ENCODE results near the gene RXFP3. TPM values are rescaled to one million over a fixed set of nuclear protein-coding genes. Genes with fewer than 3 reads are reported as not detected.

RXFP3 gene
- polyA plus RNA-seq, 1 donor, result not detected

DNA sequence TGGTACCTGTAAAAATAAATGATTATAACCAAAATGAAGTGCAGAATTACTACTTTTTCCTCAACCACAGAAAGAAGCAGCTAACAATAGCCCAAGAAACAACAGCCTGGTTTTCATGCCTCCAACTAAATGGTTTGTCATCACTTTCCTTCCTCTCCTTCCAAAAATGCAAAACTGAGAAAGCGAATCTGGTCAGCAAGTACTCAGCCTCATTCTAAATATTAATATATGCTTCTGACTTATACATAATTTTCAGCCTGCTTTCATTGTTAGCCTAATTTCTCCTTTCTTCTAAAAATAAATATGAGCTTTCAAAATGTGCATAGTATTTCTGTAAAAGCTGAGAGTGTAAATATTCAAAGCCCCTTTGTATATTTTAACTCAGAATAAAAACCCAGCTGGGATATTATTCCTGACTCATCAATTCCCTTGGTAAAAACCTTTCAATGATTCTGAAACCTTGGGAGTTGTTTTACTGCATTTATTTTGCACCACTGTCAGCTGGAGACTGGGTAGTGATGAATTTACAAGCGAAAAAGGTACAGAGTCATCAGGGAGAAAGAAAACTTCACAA is 21.5 kb downstream of the RXFP3 start:
- 100% methylated on average over 1 of the region's 2 CpGs for WGBS (ENCODE audit: insufficient coverage, low lambda C conversion rate)
- H3K27me3 ChIP-seq (ENCODE audit: control insufficient read depth, insufficient read depth, low read length), result peaks cover 3% of the 10 kb centered on the region
- H3K27ac ChIP-seq (ENCODE audit: low read length), result no peak overlapping the region
- no peak overlapping the region for H3K4me3 ChIP-seq (ENCODE audit: low read length)
- no peaks in the 10 kb centered on the region for H3K9me3 ChIP-seq (ENCODE audit: control insufficient read depth, low read depth, low read length)
- H3K4me1 ChIP-seq (ENCODE audit: control insufficient read depth, insufficient read depth, low read length), result no peaks in the 10 kb centered on the region
- H3K36me3 ChIP-seq (ENCODE audit: control insufficient read depth, insufficient read depth, low read length), result no peaks in the 10 kb centered on the region
- DNase-seq, result no peak

DNA sequence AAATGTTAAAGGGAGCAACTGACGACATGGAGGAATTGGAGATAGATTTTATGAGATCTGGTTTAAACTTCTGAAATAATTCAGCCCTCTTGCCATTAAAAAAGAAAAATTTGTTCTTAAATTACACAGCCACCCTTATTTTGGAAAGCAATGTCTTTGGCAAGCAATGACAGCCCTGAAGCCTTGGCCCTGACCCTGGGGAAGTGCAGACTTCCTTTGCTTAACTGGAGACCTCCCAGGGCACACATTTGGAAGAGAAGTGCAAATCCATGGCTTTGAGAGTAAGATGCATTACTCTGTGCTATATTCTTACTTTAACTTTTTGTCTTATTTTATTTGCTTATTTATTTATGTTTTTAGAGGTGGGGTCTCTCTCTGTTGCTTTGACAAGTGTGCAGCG is 22.0 kb downstream of the RXFP3 start:
- Histone ChIP-seq H3K27me3 (ENCODE audit: control insufficient read depth, insufficient read depth, low read length) (peaks cover 3% of the 10 kb centered on the region), H3K27ac (ENCODE audit: low read length) (no peak overlapping the region), H3K4me3 (ENCODE audit: low read length) (no peak overlapping the region), H3K9me3 (ENCODE audit: control insufficient read depth, low read depth, low read length) (no peaks in the 10 kb centered on the region), H3K4me1 (ENCODE audit: control insufficient read depth, insufficient read depth, low read length) (no peaks in the 10 kb centered on the region), H3K36me3 (ENCODE audit: control insufficient read depth, insufficient read depth, low read length) (no peaks in the 10 kb centered on the region)
- WGBS (ENCODE audit: insufficient coverage, low lambda C conversion rate), result 20% methylated on average over 1 of the region's 2 CpGs
- no peak for DNase-seq

DNA sequence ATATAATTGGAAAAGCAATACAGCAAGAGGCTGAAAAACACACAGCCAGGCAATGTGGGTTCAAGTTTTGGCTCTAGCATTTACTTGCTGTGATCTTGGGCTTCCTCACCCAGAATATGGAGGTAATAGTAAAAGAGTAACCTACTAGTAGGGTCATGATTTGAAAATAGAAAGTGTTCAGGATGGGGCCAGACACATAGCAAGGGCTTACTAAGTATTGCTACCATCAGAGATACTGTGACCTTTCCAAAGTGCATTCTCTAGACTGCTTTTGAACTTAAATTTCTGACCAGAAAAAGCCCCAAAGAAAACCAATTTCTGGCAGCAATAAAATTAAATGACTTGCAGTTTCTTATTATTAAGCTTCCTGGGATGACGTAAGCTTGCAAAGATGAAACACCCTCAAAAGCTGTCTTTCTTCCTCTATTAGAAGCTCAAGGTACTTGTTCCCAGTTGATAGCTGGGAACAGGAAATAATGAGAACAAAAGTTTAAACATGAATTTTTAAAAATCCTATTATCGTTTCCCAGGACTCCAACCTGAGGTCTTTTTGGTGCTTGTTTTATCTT is 28.0 kb downstream of the RXFP3 start:
- no peak overlapping the region for H3K27ac ChIP-seq (ENCODE audit: low read length)
- H3K4me1 ChIP-seq (ENCODE audit: control insufficient read depth, insufficient read depth, low read length), result no peaks in the 10 kb centered on the region
- DNase-seq, result no peak
- H3K9me3 ChIP-seq (ENCODE audit: control insufficient read depth, low read depth, low read length), result no peaks in the 10 kb centered on the region
- H3K36me3 ChIP-seq (ENCODE audit: control insufficient read depth, insufficient read depth, low read length), result no peaks in the 10 kb centered on the region
- H3K27me3 ChIP-seq (ENCODE audit: control insufficient read depth, insufficient read depth, low read length), result peaks cover 3% of the 10 kb centered on the region
- 92% methylated on average over 2 of the region's 2 CpGs for WGBS (ENCODE audit: insufficient coverage, low lambda C conversion rate)
- H3K4me3 ChIP-seq (ENCODE audit: low read length), result no peak overlapping the region

DNA sequence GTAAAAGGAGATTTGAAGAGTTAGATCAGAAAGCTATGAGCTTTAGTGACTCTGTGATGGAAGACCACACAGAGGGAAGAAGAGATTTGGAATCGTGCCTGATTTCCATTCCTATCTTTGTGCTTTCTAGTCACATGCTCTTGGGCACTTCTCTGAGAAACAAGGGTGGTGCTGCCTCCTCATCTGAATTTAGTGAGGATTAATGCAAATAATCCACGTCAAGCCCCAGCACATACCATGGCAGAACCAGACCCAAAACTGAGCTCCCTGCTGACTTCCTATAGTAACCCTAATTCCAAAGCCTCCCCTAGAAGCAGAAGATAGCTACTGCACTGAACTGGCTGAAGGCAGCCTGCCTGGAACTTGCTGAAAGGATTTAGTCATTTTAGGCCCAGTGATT is 30.6 kb downstream of the RXFP3 start:
- H3K9me3 ChIP-seq (ENCODE audit: control insufficient read depth, low read depth, low read length), result no peaks in the 10 kb centered on the region
- peaks cover 3% of the 10 kb centered on the region for H3K27me3 ChIP-seq (ENCODE audit: control insufficient read depth, insufficient read depth, low read length)
- WGBS (ENCODE audit: insufficient coverage, low lambda C conversion rate), result no CpG with 5 or more reads among the region's 2 CpGs
- no peaks in the 10 kb centered on the region for H3K36me3 ChIP-seq (ENCODE audit: control insufficient read depth, insufficient read depth, low read length)
- DNase-seq, result no peak
- no peak overlapping the region for H3K4me3 ChIP-seq (ENCODE audit: low read length)
- H3K4me1 ChIP-seq (ENCODE audit: control insufficient read depth, insufficient read depth, low read length), result no peaks in the 10 kb centered on the region
- H3K27ac ChIP-seq (ENCODE audit: low read length), result no peak overlapping the region

DNA sequence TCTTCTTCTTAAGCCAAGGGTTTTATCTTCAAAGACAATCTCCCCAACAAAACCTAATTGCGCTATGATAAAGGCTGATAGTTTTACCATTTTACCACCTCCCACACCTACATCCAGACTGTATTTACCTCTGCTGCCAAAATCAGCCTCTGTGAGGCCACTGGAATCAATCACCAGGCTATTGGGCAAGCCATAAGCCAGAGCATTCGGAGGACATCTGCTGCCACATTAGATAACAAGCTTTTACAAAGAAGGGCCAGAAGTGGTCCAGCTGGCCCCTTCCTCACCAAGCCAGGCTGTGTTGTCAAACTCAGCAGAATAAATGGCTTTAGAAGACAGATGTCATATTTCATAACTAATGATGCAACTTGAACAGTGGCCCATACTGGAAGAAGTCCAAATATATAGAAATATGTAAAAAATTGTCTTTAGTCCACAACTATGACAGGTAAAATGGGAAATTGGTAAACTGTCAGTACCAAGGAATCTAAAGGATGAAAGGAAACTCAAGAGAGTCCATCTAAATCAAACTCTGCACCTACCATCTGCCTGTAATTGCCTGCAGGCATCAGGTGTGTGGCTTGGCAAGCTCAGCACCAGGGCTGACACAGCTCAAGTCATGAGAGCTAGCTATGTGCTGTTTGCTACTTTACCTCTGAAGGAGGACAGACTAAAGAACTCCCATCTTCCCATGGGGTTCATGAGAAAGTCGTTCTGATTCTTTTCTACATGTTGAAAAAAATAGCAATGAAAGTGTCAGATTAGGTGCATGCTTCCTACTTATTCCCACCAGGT is 32.2 kb downstream of the RXFP3 start:
- WGBS (ENCODE audit: insufficient coverage, low lambda C conversion rate), result 80% methylated on average over 1 of the region's 3 CpGs
- DNase-seq, result no peak
- no peak overlapping the region for H3K4me3 ChIP-seq (ENCODE audit: low read length)
- H3K36me3 ChIP-seq (ENCODE audit: control insufficient read depth, insufficient read depth, low read length), result no peaks in the 10 kb centered on the region
- no peaks in the 10 kb centered on the region for H3K4me1 ChIP-seq (ENCODE audit: control insufficient read depth, insufficient read depth, low read length)
- H3K27ac ChIP-seq (ENCODE audit: low read length), result no peak overlapping the region
- no peaks in the 10 kb centered on the region for H3K27me3 ChIP-seq (ENCODE audit: control insufficient read depth, insufficient read depth, low read length)
- H3K9me3 ChIP-seq (ENCODE audit: control insufficient read depth, low read depth, low read length), result no peaks in the 10 kb centered on the region

DNA sequence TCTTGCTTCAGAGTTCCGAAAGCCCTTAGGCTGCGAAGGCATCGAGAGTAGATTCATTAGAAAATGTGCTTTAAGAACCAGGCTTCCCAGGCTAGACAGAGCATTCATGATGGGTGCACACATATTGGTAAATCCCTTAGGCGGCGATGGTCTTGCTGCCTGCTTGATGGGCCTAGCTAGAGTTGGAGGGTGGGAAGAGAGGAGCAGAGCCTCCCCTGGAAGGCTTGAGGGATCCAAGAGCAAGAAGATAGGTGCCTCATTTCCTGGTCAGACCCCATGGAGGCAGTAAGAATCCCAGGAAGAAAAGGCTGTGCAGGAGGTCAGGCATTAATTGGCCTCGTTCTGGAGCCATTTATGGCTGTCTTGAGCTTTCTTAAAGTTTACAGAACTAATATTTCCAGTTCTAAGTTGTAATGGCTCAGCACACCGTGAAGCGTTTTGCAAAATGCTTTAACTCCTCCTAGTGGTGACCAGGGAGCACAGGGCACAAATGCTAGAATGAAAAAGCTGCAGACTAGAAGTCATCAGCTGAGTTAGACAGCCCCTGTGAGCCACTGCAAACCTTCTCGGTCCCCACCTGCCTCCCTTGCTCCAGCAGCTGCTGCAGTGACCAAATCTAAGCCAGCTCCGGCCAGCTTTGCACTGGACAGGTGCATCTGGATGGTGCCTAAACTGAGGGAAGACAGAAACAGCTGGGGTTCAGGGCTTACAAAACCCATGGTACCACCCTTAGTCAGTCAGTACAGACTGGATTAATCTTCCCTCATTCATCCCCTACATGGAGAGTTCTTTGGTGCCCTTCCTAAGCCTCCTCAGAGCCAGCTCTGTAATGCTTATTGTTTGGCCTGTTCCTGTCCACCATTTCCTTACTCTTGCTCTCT is 33.6 kb downstream of the RXFP3 start:
- no peaks in the 10 kb centered on the region for H3K27me3 ChIP-seq (ENCODE audit: control insufficient read depth, insufficient read depth, low read length)
- no peak overlapping the region for H3K4me3 ChIP-seq (ENCODE audit: low read length)
- DNase-seq, result peak; percentile 19 to 43
- H3K36me3 ChIP-seq (ENCODE audit: control insufficient read depth, insufficient read depth, low read length), result no peaks in the 10 kb centered on the region
- WGBS (ENCODE audit: insufficient coverage, low lambda C conversion rate), result 0% methylated on average over 1 of the region's 10 CpGs
- no peaks in the 10 kb centered on the region for H3K9me3 ChIP-seq (ENCODE audit: control insufficient read depth, low read depth, low read length)
- H3K27ac ChIP-seq (ENCODE audit: low read length), result no peak overlapping the region
- H3K4me1 ChIP-seq (ENCODE audit: control insufficient read depth, insufficient read depth, low read length), result no peaks in the 10 kb centered on the region

DNA sequence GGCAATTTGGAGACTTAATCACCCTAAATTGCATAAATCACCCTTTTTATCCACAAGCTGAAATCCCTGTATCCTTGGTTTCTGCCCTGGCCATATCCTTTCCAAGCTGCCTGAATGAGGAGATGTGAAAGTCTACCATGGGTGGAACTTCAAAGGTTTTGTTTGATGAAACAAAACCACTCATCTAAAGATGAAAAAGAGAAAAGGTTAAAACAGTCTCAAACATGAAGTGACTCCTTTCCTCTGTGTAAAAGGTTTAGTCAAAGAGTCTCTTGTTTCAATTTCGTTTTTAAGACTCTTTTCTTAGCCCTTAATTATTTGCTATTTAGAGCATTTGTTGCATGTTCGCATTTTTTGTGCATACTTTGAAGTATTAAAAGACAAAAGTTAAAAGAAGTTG is 37.1 kb downstream of the RXFP3 start:
- DNase-seq, result no peak
- H3K4me3 ChIP-seq (ENCODE audit: low read length), result no peak overlapping the region
- no peaks in the 10 kb centered on the region for H3K9me3 ChIP-seq (ENCODE audit: control insufficient read depth, low read depth, low read length)
- WGBS (ENCODE audit: insufficient coverage, low lambda C conversion rate), result 80% methylated on average over 1 of the region's 2 CpGs
- H3K36me3 ChIP-seq (ENCODE audit: control insufficient read depth, insufficient read depth, low read length), result no peaks in the 10 kb centered on the region
- no peak overlapping the region for H3K27ac ChIP-seq (ENCODE audit: low read length)
- H3K4me1 ChIP-seq (ENCODE audit: control insufficient read depth, insufficient read depth, low read length), result no peaks in the 10 kb centered on the region
- no peaks in the 10 kb centered on the region for H3K27me3 ChIP-seq (ENCODE audit: control insufficient read depth, insufficient read depth, low read length)

DNA sequence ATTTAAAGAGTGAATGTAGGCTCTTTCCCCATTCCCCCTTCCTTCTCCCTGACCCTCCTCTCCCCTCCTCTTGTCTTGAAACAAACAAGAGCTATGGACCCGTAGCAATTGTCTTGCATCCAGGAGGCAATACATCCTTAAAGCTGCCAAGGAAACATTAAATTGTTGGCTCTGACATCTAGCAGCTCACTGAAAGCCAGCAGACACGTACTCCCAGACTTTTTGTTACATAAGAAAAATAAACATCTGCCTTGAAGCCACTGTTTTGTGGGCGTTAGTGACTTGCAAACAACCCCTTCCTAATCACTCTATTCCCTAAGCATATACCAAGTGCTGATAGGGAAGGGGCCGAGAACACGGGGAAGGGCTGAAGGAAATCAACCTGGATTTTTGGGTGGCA is 39.7 kb downstream of the RXFP3 start:
- H3K27me3 ChIP-seq (ENCODE audit: control insufficient read depth, insufficient read depth, low read length), result no peaks in the 10 kb centered on the region
- peak in 1 of 2 donors; percentile 8 for DNase-seq
- H3K9me3 ChIP-seq (ENCODE audit: control insufficient read depth, low read depth, low read length), result no peaks in the 10 kb centered on the region
- no CpG with 5 or more reads among the region's 5 CpGs for WGBS (ENCODE audit: insufficient coverage, low lambda C conversion rate)
- no peaks in the 10 kb centered on the region for H3K36me3 ChIP-seq (ENCODE audit: control insufficient read depth, insufficient read depth, low read length)
- H3K4me1 ChIP-seq (ENCODE audit: control insufficient read depth, insufficient read depth, low read length), result no peaks in the 10 kb centered on the region
- no peak overlapping the region for H3K27ac ChIP-seq (ENCODE audit: low read length)
- no peak overlapping the region for H3K4me3 ChIP-seq (ENCODE audit: low read length)

DNA sequence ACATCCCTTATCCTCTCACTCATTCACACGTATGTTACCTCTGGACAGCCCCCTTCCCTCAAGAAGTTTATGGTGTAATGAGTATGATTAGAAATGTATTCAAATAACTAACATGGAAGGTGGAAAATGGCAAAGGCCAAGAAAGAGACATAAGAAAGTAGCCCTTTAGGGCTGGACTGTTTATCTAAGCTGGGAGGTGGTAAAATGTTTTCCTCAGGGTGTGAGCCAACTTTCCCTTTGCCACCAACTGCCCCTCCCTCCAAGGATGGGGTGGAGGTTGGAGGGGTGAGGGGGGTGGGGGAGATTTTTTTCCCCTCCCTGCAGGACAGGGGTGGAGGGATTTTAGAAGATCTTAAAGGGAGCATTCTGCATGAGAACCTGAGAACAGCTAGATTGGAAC is 40.1 kb downstream of the RXFP3 start:
- no peak overlapping the region for H3K27ac ChIP-seq (ENCODE audit: low read length)
- DNase-seq, result no peak
- H3K27me3 ChIP-seq (ENCODE audit: control insufficient read depth, insufficient read depth, low read length), result no peaks in the 10 kb centered on the region
- H3K4me1 ChIP-seq (ENCODE audit: control insufficient read depth, insufficient read depth, low read length), result no peaks in the 10 kb centered on the region
- no peaks in the 10 kb centered on the region for H3K9me3 ChIP-seq (ENCODE audit: control insufficient read depth, low read depth, low read length)
- WGBS (ENCODE audit: insufficient coverage, low lambda C conversion rate), result 83% methylated on average over 1 of the region's 1 CpG
- H3K4me3 ChIP-seq (ENCODE audit: low read length), result no peak overlapping the region
- no peaks in the 10 kb centered on the region for H3K36me3 ChIP-seq (ENCODE audit: control insufficient read depth, insufficient read depth, low read length)

DNA sequence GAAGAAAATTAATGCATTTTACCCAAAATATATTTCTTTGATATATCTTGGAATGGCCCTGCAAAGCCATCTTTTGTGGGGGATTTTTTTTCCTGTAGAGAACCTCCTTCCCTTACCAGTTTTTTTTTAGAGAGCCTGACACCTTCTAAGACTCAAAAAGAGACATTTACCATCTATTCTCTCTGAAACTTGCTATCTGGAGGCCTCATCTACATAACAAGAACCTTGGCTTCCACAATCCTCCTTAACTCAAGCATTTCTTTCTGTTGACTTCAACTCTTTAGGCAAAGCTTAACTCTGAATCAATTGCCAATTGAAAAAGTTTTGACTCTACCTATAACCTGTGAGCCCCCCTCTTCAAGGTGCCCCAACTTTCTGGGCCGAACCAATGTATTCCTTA is 42.1 kb downstream of the RXFP3 start:
- no CpG with 5 or more reads among the region's 1 CpG for WGBS (ENCODE audit: insufficient coverage, low lambda C conversion rate)
- H3K27ac ChIP-seq (ENCODE audit: low read length), result no peak overlapping the region
- no peak for DNase-seq

More for the DNA sequence above, 42.1 kb downstream of the RXFP3 start:
- Histone ChIP-seq H3K4me1 (ENCODE audit: control insufficient read depth, insufficient read depth, low read length) (peaks cover under 1% of the 10 kb centered on the region), H3K27me3 (ENCODE audit: control insufficient read depth, insufficient read depth, low read length) (no peaks in the 10 kb centered on the region), H3K36me3 (ENCODE audit: control insufficient read depth, insufficient read depth, low read length) (no peaks in the 10 kb centered on the region), H3K4me3 (ENCODE audit: low read length) (no peak overlapping the region), H3K9me3 (ENCODE audit: control insufficient read depth, low read depth, low read length) (no peaks in the 10 kb centered on the region)

All from large intestine (tissue), 3 donors.